ENCODE results near the gene MBOAT2. TPM values are rescaled to one million over a fixed set of nuclear protein-coding genes. Genes with fewer than 3 reads are reported as not detected.
"Not testable (repeated sequence)": the region's sequence is repeated elsewhere in the genome, so short reads cannot be mapped to it uniquely, and the experiment has no call there.

Gene MBOAT2
- total RNA-seq, 1 experiment from 2014 or later: 34.8 TPM

DNA sequence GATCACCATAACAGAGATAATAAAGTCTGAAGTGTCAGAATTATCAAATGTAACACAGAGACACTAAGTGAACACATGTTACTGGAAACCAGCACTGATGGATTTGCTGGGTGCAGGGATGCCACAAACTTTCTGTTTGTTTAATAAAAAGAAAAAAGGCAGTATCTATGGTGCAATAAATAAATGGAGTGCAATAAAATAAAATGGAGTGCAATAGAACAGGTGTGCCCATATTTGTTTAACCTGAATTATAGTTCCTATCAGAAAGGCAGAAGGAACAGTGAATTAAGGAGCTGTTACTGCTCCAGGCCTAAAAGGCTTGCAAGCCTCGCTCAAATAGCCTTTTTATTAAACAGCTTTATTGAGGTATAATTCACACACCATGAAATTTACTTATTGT is 85.1 kb downstream of the MBOAT2 start:
- in situ Hi-C loops (cut with HindIII; ENCODE audit: low pct_unique_long_range_greater_than_20kb, low sequenced_read_pairs) (no loop called here), intact Hi-C loops (cut with micrococcal nuclease; ENCODE audit: unreplicated experiment) (no loop called here)
- ChIA-PET POLR2A (no interaction called here), CTCF (no interaction called here)
- DNase-seq (ENCODE audit: low read depth, low spot score) (no peak), ATAC-seq (no peak)
- H3K27ac ChIP-seq (ENCODE audit: low read length): no peak overlapping the region
- TF ChIP-seq SIN3A (IDR thresholded peaks at IDR 0.05; ENCODE audit: borderline replicate concordance, insufficient read depth, low read depth, low read length): no peak
- TF ChIP-seq TCF7L2 (IDR thresholded peaks at IDR 0.05; ENCODE audit: low read depth, low read length): no peak
- TF ChIP-seq, protein P1, sequence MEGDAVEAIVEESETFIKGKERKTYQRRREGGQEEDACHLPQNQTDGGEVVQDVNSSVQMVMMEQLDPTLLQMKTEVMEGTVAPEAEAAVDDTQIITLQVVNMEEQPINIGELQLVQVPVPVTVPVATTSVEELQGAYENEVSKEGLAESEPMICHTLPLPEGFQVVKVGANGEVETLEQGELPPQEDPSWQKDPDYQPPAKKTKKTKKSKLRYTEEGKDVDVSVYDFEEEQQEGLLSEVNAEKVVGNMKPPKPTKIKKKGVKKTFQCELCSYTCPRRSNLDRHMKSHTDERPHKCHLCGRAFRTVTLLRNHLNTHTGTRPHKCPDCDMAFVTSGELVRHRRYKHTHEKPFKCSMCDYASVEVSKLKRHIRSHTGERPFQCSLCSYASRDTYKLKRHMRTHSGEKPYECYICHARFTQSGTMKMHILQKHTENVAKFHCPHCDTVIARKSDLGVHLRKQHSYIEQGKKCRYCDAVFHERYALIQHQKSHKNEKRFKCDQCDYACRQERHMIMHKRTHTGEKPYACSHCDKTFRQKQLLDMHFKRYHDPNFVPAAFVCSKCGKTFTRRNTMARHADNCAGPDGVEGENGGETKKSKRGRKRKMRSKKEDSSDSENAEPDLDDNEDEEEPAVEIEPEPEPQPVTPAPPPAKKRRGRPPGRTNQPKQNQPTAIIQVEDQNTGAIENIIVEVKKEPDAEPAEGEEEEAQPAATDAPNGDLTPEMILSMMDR (IDR thresholded peaks at IDR 0.05): no peak
- TF ChIP-seq, protein P2, sequence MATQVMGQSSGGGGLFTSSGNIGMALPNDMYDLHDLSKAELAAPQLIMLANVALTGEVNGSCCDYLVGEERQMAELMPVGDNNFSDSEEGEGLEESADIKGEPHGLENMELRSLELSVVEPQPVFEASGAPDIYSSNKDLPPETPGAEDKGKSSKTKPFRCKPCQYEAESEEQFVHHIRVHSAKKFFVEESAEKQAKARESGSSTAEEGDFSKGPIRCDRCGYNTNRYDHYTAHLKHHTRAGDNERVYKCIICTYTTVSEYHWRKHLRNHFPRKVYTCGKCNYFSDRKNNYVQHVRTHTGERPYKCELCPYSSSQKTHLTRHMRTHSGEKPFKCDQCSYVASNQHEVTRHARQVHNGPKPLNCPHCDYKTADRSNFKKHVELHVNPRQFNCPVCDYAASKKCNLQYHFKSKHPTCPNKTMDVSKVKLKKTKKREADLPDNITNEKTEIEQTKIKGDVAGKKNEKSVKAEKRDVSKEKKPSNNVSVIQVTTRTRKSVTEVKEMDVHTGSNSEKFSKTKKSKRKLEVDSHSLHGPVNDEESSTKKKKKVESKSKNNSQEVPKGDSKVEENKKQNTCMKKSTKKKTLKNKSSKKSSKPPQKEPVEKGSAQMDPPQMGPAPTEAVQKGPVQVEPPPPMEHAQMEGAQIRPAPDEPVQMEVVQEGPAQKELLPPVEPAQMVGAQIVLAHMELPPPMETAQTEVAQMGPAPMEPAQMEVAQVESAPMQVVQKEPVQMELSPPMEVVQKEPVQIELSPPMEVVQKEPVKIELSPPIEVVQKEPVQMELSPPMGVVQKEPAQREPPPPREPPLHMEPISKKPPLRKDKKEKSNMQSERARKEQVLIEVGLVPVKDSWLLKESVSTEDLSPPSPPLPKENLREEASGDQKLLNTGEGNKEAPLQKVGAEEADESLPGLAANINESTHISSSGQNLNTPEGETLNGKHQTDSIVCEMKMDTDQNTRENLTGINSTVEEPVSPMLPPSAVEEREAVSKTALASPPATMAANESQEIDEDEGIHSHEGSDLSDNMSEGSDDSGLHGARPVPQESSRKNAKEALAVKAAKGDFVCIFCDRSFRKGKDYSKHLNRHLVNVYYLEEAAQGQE (IDR thresholded peaks at IDR 0.05; ENCODE audit: insufficient read depth in 1 of 2, low read depth in 2 of 2, low read length in 1 of 2): no peak
- no peak for TF ChIP-seq POLR2AphosphoS5 (IDR thresholded peaks at IDR 0.05; ENCODE audit: low read depth, low read length)
- H3K9me3 ChIP-seq (ENCODE audit: control insufficient read depth, insufficient read depth, low read depth, low read length): no peaks in the 10 kb centered on the region
- H3K36me3 ChIP-seq (ENCODE audit: control insufficient read depth, insufficient read depth, low read length): no peaks in the 10 kb centered on the region
- BruUV-seq (replicated peaks): no TSS peak
- H3K27me3 ChIP-seq (ENCODE audit: control insufficient read depth, insufficient read depth, low read length): no peaks in the 10 kb centered on the region
- no peaks in the 10 kb centered on the region; the same call in 1 of the 2 replicates for H3K4me1 ChIP-seq (ENCODE audit: control insufficient read depth, insufficient read depth, low read length)
- H3K4me3 ChIP-seq (ENCODE audit: low read depth in 2 of 2, low read length in 2 of 2): no peak overlapping the region

DNA sequence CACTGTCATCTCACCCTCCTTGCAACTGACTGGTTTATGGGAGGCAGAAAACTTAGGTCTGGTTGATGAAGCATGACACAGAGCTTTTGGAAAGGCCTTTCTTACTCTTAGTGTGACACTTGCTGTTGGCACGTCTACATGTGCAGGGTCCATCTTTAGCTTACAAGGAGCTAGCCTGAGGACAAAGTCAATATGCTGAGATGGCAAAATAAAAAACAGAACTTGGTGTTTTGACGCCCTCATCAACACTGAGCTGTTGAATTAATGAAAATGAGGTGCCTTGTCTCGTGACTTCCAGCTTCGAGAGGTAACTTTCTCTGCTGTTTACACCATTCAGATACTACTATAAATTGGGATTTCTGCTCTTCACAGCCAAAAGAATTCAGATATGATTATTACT is 87.5 kb downstream of the MBOAT2 start:
- Histone ChIP-seq H3K9me3 (ENCODE audit: control insufficient read depth, insufficient read depth, low read depth, low read length) (no peaks in the 10 kb centered on the region), H3K27me3 (ENCODE audit: control insufficient read depth, insufficient read depth, low read length) (no peaks in the 10 kb centered on the region), H3K36me3 (ENCODE audit: control insufficient read depth, insufficient read depth, low read length) (no peaks in the 10 kb centered on the region), H3K27ac (ENCODE audit: low read length) (no peak overlapping the region), H3K4me1 (ENCODE audit: control insufficient read depth, insufficient read depth, low read length) (no peaks in the 10 kb centered on the region; the same call in 1 of the 2 replicates), H3K4me3 (ENCODE audit: low read depth in 2 of 2, low read length in 2 of 2) (no peak overlapping the region)
- TF ChIP-seq, protein P1 (IDR thresholded peaks at IDR 0.05): no peak
- TF ChIP-seq, protein P2 (IDR thresholded peaks at IDR 0.05; ENCODE audit: insufficient read depth in 1 of 2, low read depth in 2 of 2, low read length in 1 of 2): no peak
- TF ChIP-seq SIN3A (IDR thresholded peaks at IDR 0.05; ENCODE audit: borderline replicate concordance, insufficient read depth, low read depth, low read length) (no peak), POLR2AphosphoS5 (IDR thresholded peaks at IDR 0.05; ENCODE audit: low read depth, low read length) (no peak), TCF7L2 (IDR thresholded peaks at IDR 0.05; ENCODE audit: low read depth, low read length) (no peak)
- in situ Hi-C loops (cut with HindIII; ENCODE audit: low pct_unique_long_range_greater_than_20kb, low sequenced_read_pairs) (no loop called here), intact Hi-C loops (cut with micrococcal nuclease; ENCODE audit: unreplicated experiment) (no loop called here)
- BruUV-seq (replicated peaks): no TSS peak
- POLR2A ChIA-PET: no interaction called here
- DNase-seq (ENCODE audit: low read depth, low spot score) (no peak), ATAC-seq (no peak)
- CTCF ChIA-PET: no interaction called here

DNA sequence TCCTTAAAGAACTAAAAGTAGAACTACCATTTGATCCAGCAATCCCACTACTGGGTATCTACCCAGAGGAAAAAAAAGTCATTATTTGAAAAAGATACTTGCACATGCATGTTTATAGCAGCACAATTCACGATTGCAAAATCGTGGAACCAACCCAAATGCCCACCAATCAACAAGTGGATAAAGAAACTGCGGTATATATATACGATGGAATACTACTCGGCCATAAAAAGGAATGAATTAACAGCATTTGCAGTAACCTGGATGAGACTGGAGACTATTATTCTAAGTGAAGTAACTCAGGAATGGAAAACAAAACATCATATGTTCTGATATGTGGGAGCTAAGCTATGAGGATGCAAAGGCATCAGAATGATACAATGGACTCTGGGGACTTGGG is 89.7 kb downstream of the MBOAT2 start:
- H3K4me1 ChIP-seq (ENCODE audit: control insufficient read depth, insufficient read depth, low read length); DNase-seq (ENCODE audit: low read depth, low spot score); intact Hi-C loops (cut with micrococcal nuclease; ENCODE audit: unreplicated experiment); ATAC-seq; H3K27me3 ChIP-seq (ENCODE audit: control insufficient read depth, insufficient read depth, low read length); BruUV-seq (replicated peaks); H3K36me3 ChIP-seq (ENCODE audit: control insufficient read depth, insufficient read depth, low read length); H3K27ac ChIP-seq (ENCODE audit: low read length); POLR2A ChIA-PET; in situ Hi-C loops (cut with HindIII; ENCODE audit: low pct_unique_long_range_greater_than_20kb, low sequenced_read_pairs); H3K9me3 ChIP-seq (ENCODE audit: control insufficient read depth, insufficient read depth, low read depth, low read length); H3K4me3 ChIP-seq (ENCODE audit: low read depth in 2 of 2, low read length in 2 of 2): not testable (repeated sequence)
- CTCF ChIA-PET: interaction anchor here (0.9 kb wide), 1 partner anchor 44 kb away, joined by 3 read pairs; no protein-coding TSS in a partner anchor

Measured in Panc1 (cell line).